Stimulated activated naive B cell treated with anti-CD40 and anti-IgM and Interleukin-4, amounts not matched to agents 10 μg/mL and 1 μg/mL and 100 μg/mL, for 72 hours (primary cell): ENCODE measurements around the gene STOX2.
"Not testable (repeated sequence)": the region's sequence is repeated elsewhere in the genome, so short reads cannot be mapped to it uniquely, and the experiment has no call there.

ENCODE experiments used
- ATAC-seq, 2 donors: fragments of 150-1000 bp; cut with Tn5 transposase; replicated peaks; 2 replicates each; pipeline ENCODE4 v1.10.0; 2021; ENCODE audit warnings: moderate library complexity in 1 of 2
- DNase-seq: peaks from one replicate; pipeline ENCODE4 v3.0.0; 2021
- H3K27ac Mint-ChIP-seq: one replicate; pipeline ENCODE4 v1.8.0; 2022; ENCODE audit warnings: mild to moderate bottlenecking, mixed read lengths
- H3K27me3 Mint-ChIP-seq, 2 donors: one replicate each; pipeline ENCODE4 v1.8.0; 2022; ENCODE audit warnings: mixed read lengths in 2 of 2
- H3K36me3 Mint-ChIP-seq, 2 donors: one replicate each; pipeline ENCODE4 v1.8.0; 2022; ENCODE audit warnings: mixed read lengths in 2 of 2, mild to moderate bottlenecking in 1 of 2
- H3K4me1 Mint-ChIP-seq, 2 donors: one replicate each; pipeline ENCODE4 v1.8.0; 2022; ENCODE audit warnings: mixed read lengths in 2 of 2, mild to moderate bottlenecking in 1 of 2
- H3K4me3 Mint-ChIP-seq, 2 donors: one replicate each; pipeline ENCODE4 v1.8.0; 2022; ENCODE audit warnings: mild to moderate bottlenecking in 2 of 2, mixed read lengths in 2 of 2, moderate library complexity in 1 of 2
- H3K9me3 Mint-ChIP-seq, 2 donors: one replicate each; pipeline ENCODE4 v1.8.0; 2022; ENCODE audit warnings: mixed read lengths in 2 of 2, mild to moderate bottlenecking in 1 of 2

The STOX2 gene

DNA sequence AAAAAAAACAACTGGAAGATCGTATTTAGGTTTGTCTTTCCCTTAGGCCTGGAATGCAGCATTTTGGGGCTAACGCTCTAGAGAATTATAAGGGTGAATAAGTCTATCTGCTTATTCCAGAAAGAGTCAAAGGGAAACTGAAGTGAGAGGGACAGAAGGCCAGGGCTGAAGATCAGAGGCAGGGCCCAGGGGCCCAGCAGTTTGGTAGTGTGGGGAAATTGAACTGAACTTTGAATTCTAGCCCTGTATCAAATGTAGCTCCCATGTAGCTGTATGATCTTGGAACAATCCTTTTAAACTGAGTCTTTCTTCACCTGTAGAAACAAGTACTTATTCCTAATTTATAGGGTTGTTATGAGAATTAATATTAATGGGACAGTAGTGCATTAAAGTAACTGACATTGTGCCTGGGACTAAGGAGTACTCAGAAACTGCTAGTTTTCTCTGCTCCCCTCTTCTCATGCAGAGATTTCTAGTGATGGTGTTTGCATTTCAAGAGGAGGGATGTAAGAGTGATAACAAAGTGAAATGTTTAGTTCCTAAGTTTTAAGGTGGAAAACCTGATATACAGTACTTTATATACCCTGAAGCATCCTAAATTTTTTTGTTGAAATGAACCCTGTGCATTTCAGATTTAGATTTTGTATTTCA is 30.4 kb downstream of the STOX2 start:
- H3K27ac Mint-ChIP-seq = no peak overlapping the region
- peaks cover 4 to 10% of the 10 kb centered on the region in 2 donors for H3K27me3 Mint-ChIP-seq
- H3K36me3 Mint-ChIP-seq = no peaks in the 10 kb centered on the region
- H3K4me1 Mint-ChIP-seq = no peaks in the 10 kb centered on the region
- no peak overlapping the region for H3K4me3 Mint-ChIP-seq
- no peaks in the 10 kb centered on the region for H3K9me3 Mint-ChIP-seq
- no peak for DNase-seq
- no peak for ATAC-seq

DNA sequence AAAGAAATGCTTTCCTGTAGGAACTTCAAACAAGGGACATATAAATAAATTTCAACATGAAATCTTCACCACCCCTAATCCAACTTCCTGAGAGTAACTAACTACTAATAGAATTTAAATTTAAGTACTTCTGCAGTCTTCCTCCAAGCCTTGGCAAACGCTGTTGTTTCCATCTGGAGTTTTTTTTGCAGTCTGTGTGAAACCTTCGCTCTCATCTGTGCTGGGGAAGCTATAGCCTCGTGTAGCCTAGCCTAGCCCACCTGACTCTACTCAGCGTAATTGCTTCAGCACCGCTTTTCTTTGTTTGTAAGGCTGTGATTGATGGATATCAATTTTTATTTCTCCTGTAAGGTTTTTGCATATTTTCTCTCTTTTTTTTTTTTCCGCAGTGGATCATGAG is 30.9 kb downstream of the STOX2 start:
- no peaks in the 10 kb centered on the region for H3K9me3 Mint-ChIP-seq
- no peak overlapping the region for H3K4me3 Mint-ChIP-seq
- DNase-seq = no peak
- no peak overlapping the region for H3K27ac Mint-ChIP-seq
- peaks cover 4 to 10% of the 10 kb centered on the region in 2 donors for H3K27me3 Mint-ChIP-seq
- H3K4me1 Mint-ChIP-seq = no peaks in the 10 kb centered on the region
- H3K36me3 Mint-ChIP-seq = no peaks in the 10 kb centered on the region
- ATAC-seq = no peak

DNA sequence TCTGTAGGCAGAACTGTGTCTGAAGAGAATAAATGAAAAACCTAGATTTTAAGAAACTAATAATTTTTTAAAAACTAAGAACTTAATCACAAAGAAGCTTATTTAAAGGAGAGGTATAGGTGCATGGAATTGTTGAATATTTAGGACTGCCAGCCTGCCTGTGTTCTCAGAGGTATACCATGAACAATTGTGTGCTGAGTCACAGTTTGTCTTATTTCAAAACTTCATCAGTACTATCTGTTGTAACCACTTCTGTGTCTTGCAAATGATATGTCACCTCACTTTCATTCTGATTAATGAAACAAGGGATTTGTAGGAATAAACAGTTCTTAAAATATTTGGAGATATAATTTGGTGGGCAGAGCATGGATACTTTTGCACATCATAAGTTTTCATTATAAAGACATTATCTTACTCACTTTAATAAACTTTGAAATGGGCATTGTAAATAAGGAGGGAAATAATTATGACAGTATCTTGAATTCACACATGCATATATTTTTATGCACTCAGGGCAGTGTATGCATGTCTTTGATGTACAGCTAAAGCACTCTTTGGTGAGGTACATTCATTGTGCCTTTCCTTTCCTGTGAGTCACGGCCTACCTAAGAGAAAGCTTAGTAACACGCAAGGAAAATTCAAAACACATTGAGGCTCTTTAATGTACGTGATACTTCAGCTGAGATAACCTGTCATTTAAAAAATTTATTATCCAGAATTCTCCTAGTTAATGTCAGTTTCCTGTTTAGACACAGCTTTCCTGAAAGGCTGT is 31.7 kb downstream of the STOX2 start:
- no peak for ATAC-seq
- Mint-ChIP-seq H3K9me3 (no peaks in the 10 kb centered on the region), H3K36me3 (no peaks in the 10 kb centered on the region), H3K4me1 (no peaks in the 10 kb centered on the region), H3K27me3 (peaks cover 4 to 10% of the 10 kb centered on the region in 2 donors), H3K27ac (no peak overlapping the region), H3K4me3 (no peak overlapping the region)
- no peak for DNase-seq

DNA sequence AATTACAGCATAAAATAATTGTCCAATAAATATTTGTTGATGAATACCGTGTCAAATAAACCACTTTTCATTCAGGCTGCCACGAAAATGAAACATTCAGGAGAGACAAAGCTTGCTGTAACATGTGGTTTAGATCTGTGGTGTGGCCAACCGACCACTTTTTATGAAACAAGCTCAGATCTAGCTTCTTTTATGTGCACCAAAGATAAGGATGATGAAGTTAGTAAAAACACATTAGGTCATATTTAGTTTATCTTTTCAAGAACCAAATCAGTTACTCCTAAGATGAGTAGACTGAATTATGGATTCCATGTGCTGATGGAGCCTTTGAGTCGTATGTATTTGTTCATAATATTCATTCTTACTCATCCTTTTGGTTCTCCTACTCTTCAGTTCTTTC is 35.8 kb downstream of the STOX2 start:
- peaks cover 4 to 10% of the 10 kb centered on the region in 2 donors for H3K27me3 Mint-ChIP-seq
- H3K9me3 Mint-ChIP-seq = no peaks in the 10 kb centered on the region
- no peak for DNase-seq
- ATAC-seq = no peak
- no peak overlapping the region for H3K4me3 Mint-ChIP-seq
- no peak overlapping the region for H3K27ac Mint-ChIP-seq
- no peaks in the 10 kb centered on the region for H3K36me3 Mint-ChIP-seq
- no peaks in the 10 kb centered on the region for H3K4me1 Mint-ChIP-seq

DNA sequence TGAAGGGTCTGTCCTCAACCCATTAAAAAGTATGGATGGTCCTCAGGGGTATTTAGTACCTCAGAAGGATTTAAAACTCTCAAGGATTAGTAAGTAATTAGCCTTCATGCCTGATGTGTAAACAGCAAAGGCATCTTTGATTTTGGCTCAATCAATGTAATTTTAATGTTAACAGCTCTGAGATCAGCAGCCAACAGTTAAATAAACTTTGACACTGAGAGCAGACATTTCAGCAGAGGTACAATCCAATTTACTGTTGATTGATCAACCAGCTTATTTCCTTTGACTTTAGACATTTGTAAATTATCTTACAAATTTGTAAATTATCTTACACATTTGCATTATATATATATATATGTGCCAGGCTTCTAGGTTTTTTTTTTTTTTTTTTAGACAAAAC is 36.9 kb downstream of the STOX2 start:
- ATAC-seq = no peak
- no peaks in the 10 kb centered on the region for H3K4me1 Mint-ChIP-seq
- H3K27me3 Mint-ChIP-seq = peaks cover 0 to 4% of the 10 kb centered on the region in 2 donors
- no peaks in the 10 kb centered on the region for H3K36me3 Mint-ChIP-seq
- H3K27ac Mint-ChIP-seq = no peak overlapping the region
- no peaks in the 10 kb centered on the region for H3K9me3 Mint-ChIP-seq
- DNase-seq = no peak
- no peak overlapping the region for H3K4me3 Mint-ChIP-seq

DNA sequence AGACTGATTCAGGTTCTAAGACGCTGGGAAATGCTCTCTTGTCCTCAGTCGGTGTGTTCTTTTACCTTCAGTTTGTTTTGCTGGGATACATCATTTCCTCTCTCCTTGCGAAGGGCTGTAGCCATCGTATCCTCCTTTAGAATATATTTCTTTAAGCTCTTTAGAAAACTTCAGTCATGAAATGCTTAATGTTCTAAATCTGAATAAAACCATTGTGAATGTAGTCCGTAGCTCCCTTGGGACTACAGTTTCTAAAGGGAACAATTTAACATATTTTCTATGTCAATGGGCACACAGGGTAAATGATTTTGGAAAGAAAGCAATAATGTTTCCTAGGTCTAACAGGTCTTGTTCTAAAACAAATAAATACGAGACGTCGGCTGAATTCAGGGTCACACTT is 40.6 kb downstream of the STOX2 start:
- H3K27ac Mint-ChIP-seq = no peak overlapping the region
- no peaks in the 10 kb centered on the region for H3K9me3 Mint-ChIP-seq
- H3K36me3 Mint-ChIP-seq = no peaks in the 10 kb centered on the region
- DNase-seq (no peak), ATAC-seq (no peak)
- no peak overlapping the region for H3K4me3 Mint-ChIP-seq
- no peaks in the 10 kb centered on the region for H3K4me1 Mint-ChIP-seq
- H3K27me3 Mint-ChIP-seq = peaks cover 11 to 14% of the 10 kb centered on the region in 2 donors

DNA sequence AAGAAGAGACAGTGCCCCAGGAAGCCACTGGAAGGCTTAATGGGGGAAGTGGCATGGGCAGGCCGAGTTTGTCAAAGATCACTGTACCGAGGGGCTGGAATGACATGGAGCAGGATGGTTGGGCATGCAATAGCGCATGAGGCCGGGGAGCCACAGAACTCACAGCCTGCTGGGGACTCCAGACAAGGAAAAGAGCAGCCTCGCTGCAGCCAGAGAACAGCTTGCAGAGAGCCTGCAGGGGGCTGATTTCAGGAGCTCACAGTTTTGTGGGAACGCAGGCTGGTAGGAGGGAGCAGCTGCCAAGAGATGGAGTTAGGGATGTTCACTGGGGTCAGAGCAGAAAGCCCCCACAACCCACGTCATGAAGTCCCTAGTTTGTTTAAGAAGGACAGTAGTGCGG is 45.4 kb downstream of the STOX2 start:
- DNase-seq (no peak), ATAC-seq (no peak)
- Mint-ChIP-seq H3K27me3 (peaks cover 11 to 15% of the 10 kb centered on the region in 2 donors), H3K9me3 (no peaks in the 10 kb centered on the region), H3K4me1 (no peaks in the 10 kb centered on the region), H3K4me3 (no peak overlapping the region), H3K27ac (no peak overlapping the region), H3K36me3 (no peaks in the 10 kb centered on the region)

DNA sequence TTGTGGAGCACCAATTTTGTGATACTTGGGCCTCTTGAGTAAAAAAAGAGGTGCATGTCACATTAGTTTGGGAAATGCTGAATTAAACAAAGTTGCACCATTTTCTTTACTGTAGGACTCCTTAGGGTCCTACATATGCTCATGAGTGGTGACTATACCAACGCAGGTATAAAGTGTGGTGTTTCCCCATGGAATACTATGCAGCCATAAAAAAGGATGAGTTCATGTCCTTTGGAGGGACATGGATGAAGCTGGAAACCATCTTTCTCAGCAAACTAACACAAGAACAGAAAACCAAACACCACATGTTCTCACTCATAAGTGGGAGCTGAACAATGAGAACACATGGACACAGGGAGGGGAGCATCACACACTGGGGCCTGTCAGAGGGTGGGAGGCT is 47.5 kb downstream of the STOX2 start:
- not testable (repeated sequence) for ATAC-seq, H3K4me3 Mint-ChIP-seq, H3K27ac Mint-ChIP-seq, DNase-seq, H3K36me3 Mint-ChIP-seq, H3K9me3 Mint-ChIP-seq, H3K4me1 Mint-ChIP-seq
- H3K27me3 Mint-ChIP-seq = peaks cover 10 to 11% of the 10 kb centered on the region in 2 donors

DNA sequence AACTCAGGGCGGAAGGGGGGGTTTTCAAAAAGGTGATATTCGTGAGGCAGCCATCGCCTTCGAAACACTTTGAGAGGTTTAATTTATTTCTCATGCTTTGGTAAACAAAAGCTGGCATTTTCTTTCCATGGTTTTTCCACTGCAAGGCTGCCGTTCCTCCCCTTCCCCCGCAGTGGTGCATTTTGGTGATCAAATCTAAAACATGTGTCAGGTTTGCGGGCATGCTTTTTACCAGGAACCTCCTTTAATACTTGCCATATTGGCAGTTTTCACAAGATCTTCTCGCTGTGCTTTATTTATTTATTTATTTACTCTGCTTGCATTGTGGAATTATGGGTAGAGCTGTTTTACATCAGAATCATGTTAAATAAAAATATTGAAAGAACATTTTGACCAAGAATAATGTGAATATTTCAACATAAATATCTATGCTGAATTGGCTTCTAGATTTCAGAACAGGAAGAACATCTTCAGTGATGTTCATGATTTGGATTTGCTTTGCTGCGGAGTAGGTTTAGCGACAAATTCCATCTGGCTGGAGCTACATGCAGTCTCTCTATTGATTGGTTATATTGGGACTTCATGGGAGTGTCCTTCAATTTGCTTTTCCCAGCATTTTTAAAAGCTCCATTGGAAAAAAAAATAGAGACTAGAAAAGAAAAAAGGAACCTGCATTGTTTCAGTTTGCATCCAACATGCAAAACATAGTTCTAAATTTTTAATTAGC is 54.4 kb downstream of the STOX2 start:
- no peak for ATAC-seq
- Mint-ChIP-seq H3K27me3 (peaks cover 6 to 7% of the 10 kb centered on the region in 2 donors), H3K4me1 (no peaks in the 10 kb centered on the region), H3K36me3 (no peaks in the 10 kb centered on the region), H3K9me3 (no peaks in the 10 kb centered on the region), H3K27ac (no peak overlapping the region), H3K4me3 (no peak overlapping the region)
- DNase-seq = no peak

DNA sequence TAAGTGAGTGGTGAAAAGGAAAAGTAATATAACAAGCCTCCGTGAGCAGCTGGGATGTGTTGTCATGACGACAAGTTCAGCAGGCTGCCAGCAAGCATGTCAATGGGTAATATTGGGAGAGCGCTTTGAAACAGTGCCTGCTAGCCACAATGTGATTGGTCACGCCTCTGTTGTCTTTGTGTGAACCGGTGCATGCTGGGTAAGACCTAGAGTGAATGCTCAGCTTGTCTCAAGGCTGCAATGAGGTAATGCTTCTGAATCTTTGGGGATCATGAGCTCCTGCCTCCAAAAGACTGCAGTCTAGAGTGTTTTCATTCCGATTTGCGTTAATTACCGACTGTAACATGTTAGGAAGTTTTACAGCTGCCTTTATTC is 54.9 kb downstream of the STOX2 start:
- ATAC-seq = no peak
- H3K4me3 Mint-ChIP-seq = no peak overlapping the region
- H3K27ac Mint-ChIP-seq = no peak overlapping the region
- H3K9me3 Mint-ChIP-seq = no peaks in the 10 kb centered on the region
- no peaks in the 10 kb centered on the region for H3K4me1 Mint-ChIP-seq
- no peak for DNase-seq
- peaks cover 6 to 8% of the 10 kb centered on the region in 2 donors for H3K27me3 Mint-ChIP-seq
- H3K36me3 Mint-ChIP-seq = no peaks in the 10 kb centered on the region

DNA sequence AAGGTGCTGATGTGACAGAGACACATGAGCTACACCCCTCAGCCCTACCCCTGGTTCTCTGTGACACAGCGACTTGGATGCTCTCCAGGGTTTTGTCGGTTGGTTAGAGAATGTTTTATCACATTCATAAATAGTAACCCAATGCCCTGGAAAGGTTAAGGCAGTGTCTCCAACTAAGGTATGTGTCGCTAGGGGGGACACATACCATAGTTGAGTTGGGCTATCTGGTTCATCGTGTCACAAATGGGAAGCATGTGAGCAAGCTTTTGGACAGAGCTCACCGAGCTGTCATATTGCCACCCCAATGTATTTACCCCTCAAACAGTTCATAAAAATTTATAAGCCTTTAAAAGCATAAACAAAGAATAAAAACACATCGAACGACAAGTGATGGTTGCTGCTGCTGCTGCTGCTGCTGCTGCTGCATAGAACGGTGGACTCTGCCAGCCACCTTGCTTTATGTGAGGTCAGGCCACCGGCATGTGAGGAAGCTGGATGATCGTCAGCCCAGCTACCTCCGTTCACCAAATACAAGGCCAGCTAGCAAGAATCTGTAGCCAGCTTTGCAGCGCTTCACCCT is 55.9 kb downstream of the STOX2 start:
- H3K27me3 Mint-ChIP-seq = peaks cover 13 to 15% of the 10 kb centered on the region in 2 donors
- ATAC-seq (no peak), DNase-seq (no peak)
- no peak overlapping the region for H3K27ac Mint-ChIP-seq
- H3K4me1 Mint-ChIP-seq = no peaks in the 10 kb centered on the region
- H3K4me3 Mint-ChIP-seq = no peak overlapping the region
- H3K9me3 Mint-ChIP-seq = peaks cover 0 to 1% of the 10 kb centered on the region in 2 donors
- no peaks in the 10 kb centered on the region for H3K36me3 Mint-ChIP-seq

DNA sequence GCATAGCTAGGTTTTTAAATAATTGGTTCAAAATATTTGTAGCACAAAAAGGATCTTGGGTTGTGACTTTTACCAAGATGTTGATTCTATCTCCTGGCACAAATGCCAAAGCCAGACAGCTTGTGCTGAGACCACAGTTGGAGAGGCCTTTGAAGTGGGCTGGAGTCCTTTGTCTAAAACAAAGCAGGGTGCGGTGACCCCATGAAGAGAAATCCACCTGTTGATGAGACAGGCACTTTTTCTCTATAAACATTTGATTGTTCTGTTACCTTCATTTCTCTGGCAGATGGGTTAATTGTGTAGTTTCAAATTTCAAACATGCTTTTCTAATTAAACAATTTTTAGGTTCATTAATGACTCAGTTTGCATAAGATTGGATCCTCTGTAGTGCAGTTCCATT is 56.7 kb downstream of the STOX2 start:
- DNase-seq (no peak), ATAC-seq (no peak)
- Mint-ChIP-seq H3K4me3 (no peak overlapping the region), H3K4me1 (no peaks in the 10 kb centered on the region), H3K27ac (no peak overlapping the region), H3K36me3 (no peaks in the 10 kb centered on the region), H3K9me3 (peaks cover 0 to 1% of the 10 kb centered on the region in 2 donors), H3K27me3 (peaks cover 21% of the 10 kb centered on the region in 2 donors)

DNA sequence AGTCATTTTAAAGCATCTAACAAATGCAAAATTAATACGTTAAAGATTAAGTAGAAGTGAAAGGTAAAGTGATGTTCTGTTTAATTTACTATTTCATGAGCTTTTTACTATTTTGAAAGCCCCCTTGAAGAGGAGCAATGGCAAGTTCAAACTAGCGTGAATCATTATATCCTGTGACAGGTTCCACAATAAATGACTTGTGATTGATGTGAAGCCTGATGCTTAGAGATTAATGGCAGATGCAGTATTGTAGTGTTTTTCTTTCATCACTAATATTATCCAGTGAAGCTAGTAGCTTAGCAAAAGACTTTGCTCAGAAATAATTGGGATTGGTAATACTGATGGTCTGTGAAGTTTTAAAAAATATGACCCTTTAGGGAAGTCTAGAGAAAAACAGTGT is 57.3 kb downstream of the STOX2 start:
- Mint-ChIP-seq H3K27me3 (peaks cover 25 to 27% of the 10 kb centered on the region in 2 donors), H3K4me3 (no peak overlapping the region), H3K9me3 (peaks cover 0 to 3% of the 10 kb centered on the region in 2 donors), H3K36me3 (no peaks in the 10 kb centered on the region), H3K27ac (no peak overlapping the region), H3K4me1 (no peaks in the 10 kb centered on the region)
- DNase-seq (no peak), ATAC-seq (no peak)

DNA sequence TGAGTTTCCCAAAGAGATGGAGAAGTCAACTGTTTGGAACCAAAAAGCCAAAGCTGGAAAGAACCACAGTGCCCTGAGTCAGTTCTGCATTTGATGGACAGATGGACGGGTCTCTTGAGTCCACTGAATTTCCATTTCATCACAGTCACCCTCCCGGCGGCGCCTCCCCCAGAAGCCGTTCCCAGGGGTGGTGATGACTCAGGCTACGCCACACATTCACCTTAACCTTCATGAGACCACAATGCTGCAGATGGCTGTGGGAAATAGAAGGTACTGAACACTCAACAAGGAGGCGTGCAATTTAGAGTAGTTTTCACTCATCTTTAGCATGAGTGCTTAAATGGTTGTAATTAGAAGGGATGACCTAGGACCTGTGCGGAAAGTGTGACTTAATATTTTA is 61.3 kb downstream of the STOX2 start:
- Mint-ChIP-seq H3K4me3 (no peak overlapping the region), H3K4me1 (no peaks in the 10 kb centered on the region), H3K36me3 (no peaks in the 10 kb centered on the region), H3K27ac (no peak overlapping the region), H3K9me3 (peaks cover 0 to 3% of the 10 kb centered on the region in 2 donors), H3K27me3 (peaks cover 31 to 42% of the 10 kb centered on the region in 2 donors)
- no peak for DNase-seq
- no peak for ATAC-seq
